GM19324 (cell line): ENCODE data around the gene CIRBP.

ENCODE experiments used
- ATAC-seq: cut with Tn5 transposase; IDR thresholded peaks from one replicate; pipeline ENCODE4 v1.9.1; 2021; ENCODE audit warnings: mild to moderate bottlenecking, moderate library complexity; ENCODE audit not compliant: unreplicated experiment, low FRiP score

CIRBP gene

DNA sequence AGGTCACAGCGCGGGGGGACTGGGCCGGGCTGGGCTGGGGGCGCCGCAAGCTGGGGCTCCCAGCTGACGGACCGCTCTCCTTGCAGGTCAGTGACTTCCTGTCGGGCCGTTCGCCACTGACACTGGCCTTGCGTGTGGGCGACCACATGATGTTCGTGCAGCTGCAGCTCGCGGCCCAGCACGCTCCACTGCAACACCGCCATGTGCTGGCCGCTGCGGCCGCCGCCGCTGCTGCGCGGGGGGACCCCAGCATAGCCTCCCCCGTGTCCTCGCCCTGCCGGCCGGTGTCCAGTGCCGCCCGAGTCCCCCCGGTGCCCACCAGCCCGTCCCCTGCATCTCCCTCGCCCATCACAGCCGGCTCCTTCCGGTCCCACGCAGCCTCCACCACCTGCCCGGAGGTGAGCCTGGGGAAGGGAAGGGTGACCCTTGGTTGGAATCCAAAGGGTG is 15.0 kb upstream of the CIRBP start:
- no peak for ATAC-seq

- no peak for ATAC-seq
These were observed 14.5 kb upstream of the CIRBP start for GRCh38 chr19:1254530-1255185.

- no peak for ATAC-seq
These were observed 13.7 kb upstream of the CIRBP start for GRCh38 chr19:1255186-1256161.

DNA sequence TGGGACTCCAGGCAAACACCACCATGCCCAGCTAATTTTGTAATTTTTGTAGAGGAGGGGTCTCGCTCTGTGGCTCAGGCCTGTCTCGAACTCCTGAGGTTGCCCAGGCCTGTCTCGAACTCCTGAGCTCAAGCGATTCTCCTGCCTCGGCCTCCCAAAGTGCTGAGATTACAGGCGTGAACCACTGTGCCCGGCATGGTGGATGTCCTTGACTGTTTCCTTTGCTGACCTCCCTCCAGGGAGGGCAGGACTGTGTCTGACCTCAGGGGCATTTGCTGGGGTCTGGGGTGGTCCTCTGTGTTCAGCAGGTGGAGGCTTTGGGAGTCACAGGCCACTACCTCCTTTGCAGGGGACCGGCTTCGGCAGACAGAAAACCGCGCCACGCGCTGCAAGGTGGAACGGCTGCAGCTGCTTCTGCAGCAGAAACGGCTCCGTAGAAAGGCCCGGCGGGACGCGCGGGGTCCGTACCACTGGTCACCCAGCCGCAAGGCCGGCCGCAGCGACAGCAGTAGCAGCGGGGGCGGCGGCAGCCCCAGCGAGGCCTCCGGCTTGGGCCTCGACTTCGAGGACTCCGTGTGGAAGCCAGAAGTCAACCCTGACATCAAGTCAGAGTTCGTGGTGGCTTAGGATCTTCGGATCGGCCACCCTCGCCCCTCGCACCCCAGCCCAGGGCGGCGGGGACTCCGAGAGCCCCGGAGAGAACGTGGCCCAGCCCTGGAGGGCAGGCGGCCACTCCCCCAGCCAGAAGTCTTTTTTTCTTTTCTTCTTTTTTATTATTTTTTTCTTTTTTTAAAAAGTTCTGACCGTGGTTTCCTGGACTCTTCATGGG is 12.3 kb upstream of the CIRBP start:
- ATAC-seq, result no peak

GRCh38 chr19:1257475-1258162 is 11.5 kb upstream of the CIRBP start:
- no peak for ATAC-seq

- no peak for ATAC-seq
These were observed 11.0 kb upstream of the CIRBP start for GRCh38 chr19:1258163-1258492.

DNA sequence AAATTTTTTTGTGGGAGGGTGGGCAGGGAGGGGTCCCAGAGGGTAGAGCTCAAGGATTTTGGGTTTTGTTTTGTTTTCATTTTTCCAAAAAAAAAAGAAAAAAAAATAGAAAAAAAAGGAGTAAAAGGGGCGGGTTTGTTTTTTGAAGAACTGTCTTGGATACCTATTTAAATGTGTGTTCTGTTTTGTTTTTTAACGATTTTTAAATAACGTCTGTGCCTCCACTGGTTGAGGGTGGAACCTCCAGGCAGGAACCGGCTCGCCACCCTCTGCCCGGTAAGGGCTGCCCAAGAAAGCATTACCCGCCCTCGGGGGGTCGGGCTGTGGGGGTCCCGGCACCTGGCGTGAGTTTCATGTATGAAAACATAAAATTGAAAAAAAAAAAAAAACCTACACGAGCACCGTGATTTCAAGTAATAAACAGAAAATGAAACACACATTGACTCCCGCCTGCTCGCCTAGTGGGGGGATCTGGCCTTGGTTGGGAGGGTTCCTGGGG is 10.4 kb upstream of the CIRBP start:
- no peak for ATAC-seq

DNA sequence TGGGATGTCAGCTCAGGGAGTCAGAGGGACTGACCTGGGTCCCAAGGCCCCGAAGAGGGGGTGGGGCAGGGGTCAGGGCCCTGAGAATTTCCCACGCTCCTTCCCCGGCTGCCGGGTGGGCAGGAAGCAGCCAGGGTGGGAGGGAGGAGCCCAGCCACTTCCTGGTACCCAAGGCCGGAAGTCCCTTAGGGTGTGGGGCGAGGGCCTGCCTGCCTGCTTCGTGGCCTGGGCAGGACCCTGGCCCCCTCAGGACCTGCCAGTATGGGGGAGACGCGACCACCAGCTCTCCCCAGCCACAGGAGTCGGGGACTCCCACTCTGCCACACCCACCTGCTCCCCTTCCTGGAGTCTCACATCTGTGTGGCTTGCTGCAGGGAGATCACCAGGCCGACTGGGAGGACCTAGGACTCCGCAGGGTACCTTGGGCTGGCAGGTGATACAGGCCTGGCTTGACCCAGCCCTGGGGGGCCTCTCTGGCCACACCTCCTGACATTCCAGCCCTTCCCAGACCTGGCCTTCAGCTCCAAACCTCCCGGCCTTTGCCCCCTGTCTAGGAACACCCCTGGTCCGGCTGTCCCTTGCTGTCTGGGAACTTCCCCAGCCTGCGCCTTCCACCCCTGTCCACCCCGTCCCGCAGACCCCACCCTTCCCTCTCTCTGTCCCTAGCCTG is 9.8 kb upstream of the CIRBP start:
- ATAC-seq, result no peak

GRCh38 chr19:1259876-1260748 is 9.0 kb upstream of the CIRBP start:
- ATAC-seq, result peak; percentile 12

GRCh38 chr19:1260749-1261537 is 8.2 kb upstream of the CIRBP start:
- ATAC-seq, result peak; percentile 74

DNA sequence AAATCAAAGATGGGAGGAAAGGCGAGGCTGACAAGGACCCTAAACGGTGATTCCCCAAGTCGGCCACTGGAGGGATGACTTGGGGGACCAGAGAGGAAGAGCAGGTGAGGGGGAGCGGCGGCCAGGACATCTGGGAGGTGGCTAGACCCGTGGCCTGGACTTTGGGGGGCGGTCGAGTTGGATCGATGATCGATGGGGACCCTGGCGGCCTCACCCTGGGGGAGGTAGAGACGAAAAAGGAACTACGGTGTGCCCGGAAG is 7.7 kb upstream of the CIRBP start:
- no peak for ATAC-seq

GRCh38 chr19:1261798-1262622 is 7.1 kb upstream of the CIRBP start:
- ATAC-seq, result no peak

GRCh38 chr19:1262623-1263123 is 6.5 kb upstream of the CIRBP start:
- no peak for ATAC-seq

- no peak for ATAC-seq
These were observed 5.9 kb upstream of the CIRBP start for GRCh38 chr19:1263188-1263587.

DNA sequence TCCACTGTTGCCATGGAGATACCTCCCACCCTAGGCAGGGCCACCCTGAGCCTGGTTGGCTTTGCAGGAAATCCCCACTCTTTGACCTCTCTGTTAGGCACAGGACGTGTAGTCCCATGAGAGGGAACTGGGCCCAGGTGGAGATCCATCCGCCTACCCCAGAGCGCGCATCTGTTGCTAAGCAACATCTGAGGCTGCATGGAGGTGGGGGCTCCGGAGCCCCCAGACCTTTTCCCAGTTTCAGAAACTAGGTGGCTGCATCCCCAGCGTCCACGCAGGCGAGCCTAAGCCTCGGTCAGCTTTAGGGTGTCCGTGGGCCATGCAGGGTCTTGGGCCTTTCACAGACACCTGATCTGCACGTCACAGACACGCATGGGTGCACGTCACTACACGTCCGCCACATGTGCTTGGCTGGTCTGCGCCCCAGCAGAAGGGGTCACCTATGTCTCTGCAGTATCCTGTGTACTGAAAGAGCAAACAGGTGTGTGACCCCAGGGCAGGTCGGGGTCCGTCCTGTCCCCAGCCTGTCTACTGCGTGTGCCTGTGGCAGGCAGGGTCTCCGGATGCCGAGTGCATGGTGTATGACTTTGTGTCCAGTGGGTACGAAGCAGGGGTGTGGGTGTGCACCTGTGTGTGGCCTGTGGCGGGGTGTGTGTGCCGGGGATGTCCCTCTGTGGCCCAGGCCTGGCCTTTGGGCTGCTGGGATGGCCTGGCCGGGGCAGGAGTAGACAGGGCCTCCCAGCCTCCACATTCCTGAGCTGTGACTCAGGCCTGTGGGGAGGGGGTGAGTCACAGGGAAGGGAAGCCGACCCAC is 4.1 kb upstream of the CIRBP start:
- ATAC-seq, result no peak

GRCh38 chr19:1265615-1266128 is 3.5 kb upstream of the CIRBP start:
- ATAC-seq, result no peak
